ENCODE measurements around the gene HSD11B1L. TPM values are rescaled to one million over a fixed set of nuclear protein-coding genes. Genes with fewer than 3 reads are reported as not detected.

Gene HSD11B1L
- total RNA-seq, 1 experiment from 2014 or later = 2.2 TPM

- no peak for DNase-seq (ENCODE audit: low read depth)
Measured at GRCh38 chr19:5666921-5667610, 13.8 kb upstream of the HSD11B1L start.

- no peak for DNase-seq (ENCODE audit: low read depth)
Measured at GRCh38 chr19:5667751-5668271, 13.0 kb upstream of the HSD11B1L start.

GRCh38 chr19:5669212-5669611, 11.6 kb upstream of the HSD11B1L start:
- no peak for DNase-seq (ENCODE audit: low read depth)

DNA sequence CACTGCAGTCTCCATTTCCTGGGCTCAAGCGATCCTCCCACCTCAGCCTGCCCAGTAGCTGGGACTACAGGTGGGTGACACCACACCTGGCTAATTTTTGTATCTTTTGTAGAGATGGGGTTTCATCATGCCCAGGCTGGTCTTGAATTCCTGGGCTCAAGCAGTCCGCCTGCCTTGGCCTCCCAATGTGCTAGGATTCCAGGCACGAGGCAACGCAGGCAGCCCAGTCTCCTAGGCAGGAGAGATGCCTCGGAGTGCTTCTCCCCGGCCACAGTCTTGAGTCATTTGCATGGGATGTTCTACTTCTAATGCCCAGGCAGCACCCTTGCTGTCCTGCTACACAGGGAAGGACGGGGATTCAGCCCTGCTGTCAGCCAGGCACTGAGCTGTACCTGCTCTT, 9.2 kb upstream of the HSD11B1L start:
- no peak for DNase-seq (ENCODE audit: low read depth)

DNA sequence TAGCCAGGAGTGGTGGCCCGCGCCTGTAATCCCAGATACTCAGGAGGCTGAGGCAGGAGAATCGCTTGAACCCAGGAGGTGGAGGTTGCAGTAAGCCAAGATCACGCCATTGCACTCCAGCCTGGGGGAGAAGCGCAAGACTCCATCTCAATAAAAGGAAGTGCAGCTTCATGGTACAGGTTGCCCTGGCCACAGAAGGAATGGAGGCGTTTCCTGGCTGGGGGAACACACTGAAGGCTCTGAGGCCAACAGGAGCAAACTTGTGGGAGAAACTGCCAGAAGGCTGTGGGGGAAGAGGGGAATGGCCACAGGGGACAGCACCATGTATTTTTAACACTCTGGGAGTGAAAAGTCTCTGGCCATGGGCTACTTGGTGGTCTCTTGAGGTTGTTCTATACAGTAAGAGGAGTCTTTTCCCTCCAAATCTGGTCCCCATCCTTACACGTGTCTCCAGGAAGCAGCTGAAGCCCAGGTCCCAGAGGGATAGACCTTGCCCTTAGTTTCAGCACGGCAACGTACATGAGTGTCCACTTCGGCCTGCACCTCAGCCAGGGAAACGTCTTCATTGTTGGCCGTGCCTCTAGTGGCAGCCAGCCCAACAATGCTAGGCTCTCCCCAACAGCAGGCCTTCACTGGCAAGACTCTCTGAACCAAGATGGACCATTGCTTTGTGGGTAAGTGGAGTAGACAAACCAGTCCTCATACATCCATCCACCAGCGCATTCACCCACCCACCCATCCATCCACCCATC, 7.9 kb upstream of the HSD11B1L start:
- DNase-seq (ENCODE audit: low read depth) = no peak

- no peak for DNase-seq (ENCODE audit: low read depth)
Measured at GRCh38 chr19:5673752-5674151, 7.1 kb upstream of the HSD11B1L start.

GRCh38 chr19:5674714-5675113, 6.1 kb upstream of the HSD11B1L start:
- DNase-seq (ENCODE audit: low read depth) = no peak

DNA sequence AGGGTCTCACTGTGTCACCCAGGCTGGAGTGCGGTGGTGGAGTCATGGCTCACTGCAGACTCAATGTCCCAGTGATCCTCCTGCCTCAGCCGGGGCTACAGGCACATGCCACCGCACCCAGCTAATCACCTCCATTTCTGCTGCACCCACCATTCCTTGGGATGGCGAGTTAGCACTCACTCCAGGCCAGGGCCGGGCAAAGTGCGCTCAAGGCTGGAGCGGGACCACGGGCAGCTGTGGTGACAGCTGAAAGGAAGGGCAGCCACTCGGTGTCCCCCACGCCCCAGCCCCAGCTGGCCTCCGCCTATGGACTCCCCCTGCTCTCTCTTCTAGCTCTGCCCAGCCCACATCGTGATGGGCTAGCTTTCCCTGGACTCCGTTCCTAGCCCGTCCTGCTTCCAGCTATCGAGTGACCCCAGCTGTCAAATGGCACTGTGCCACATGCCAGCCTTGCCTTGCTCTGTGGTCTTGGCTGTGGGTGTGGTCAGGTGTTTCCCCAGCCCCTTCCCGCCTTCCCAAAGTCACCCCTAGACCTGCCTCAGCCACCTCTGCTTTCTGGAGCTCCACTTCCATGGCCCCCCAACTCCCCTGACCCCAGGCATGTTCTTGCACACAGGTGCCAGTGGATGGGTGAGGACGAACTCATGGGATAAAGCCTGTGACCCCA, 4.6 kb upstream of the HSD11B1L start:
- DNase-seq (ENCODE audit: low read depth) = no peak

DNA sequence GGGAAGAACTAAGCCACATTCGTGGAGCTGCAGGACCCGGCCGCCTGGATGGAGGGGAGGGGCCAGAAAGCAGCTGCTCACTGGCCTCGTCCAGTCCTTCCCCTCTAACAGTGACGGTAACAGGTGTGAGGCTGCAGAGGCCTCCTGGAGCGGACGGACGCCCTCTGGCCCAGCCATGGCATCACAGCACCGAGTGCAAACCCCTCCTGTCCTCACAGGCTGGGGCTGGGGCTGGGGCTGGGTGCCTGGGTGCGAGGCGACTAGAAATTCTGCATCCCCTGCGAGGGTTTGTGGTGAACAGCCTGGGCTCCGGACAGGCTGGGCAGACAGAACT, 4.1 kb upstream of the HSD11B1L start:
- no peak for DNase-seq (ENCODE audit: low read depth)

GRCh38 chr19:5677136-5677535, 3.7 kb upstream of the HSD11B1L start:
- no peak for DNase-seq (ENCODE audit: low read depth)

DNA sequence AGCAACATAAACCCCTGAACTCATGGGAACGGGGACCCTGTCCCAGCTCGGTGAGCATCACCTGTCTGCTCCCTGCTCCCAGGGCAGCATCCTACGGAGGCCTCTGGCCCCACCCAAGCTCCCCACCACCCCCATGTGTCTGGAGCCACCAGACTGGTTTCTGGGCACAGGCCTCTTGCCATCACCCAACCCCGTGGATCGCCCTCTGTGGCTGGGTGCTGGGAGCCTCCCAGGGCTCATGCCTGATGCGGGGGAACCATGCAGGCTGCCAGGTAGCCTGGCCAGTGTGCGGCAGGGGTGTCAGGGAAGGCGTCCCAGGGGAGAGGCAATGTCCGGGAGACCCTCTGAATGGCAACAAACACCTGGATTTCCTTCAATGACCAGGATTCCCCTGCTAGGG, 3.2 kb upstream of the HSD11B1L start:
- no peak for DNase-seq (ENCODE audit: low read depth)

DNA sequence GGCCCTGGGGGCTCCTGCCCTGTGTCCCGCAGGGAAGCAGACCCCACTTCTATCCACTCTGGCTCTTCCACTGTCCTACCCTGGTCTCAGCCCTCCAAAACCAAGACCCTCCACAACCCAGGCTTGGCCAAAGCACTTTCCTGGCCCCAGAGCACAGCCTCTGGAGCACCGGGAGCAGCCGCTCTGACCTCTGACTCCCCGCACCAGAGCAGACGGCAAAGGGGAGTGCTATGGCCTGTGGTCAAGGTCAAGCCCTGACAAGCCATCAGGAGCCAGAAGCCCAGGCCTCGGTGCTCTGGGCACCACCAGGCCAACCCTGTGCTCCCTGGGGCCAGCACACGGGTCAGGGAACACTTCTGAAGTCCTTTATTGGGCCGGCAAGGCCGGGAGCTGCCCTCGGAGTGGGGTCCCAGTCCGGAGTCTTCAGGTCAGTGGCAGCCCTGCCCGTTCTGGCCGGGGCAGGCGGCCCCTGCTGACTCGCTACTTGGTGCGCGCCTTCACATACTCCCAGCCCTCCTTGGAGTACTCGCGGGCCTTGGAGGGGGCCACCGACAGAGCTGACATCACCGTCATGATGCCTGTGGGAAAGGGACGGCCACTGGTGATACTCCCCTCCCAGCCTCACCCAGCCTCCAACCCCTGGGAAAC, 2.6 kb upstream of the HSD11B1L start:
- no peak for DNase-seq (ENCODE audit: low read depth)

GRCh38 chr19:5679289-5680083, 1.3 kb upstream of the HSD11B1L start:
- no peak for DNase-seq (ENCODE audit: low read depth)

- DNase-seq (ENCODE audit: low read depth) = no peak
Measured at GRCh38 chr19:5680084-5680436, 767 bp upstream of the HSD11B1L start.

GRCh38 chr19:5681391-5682106, 722 bp downstream of the HSD11B1L start:
- no peak for DNase-seq (ENCODE audit: low read depth)

- no peak for DNase-seq (ENCODE audit: low read depth)
Measured at GRCh38 chr19:5682107-5682482, 1.3 kb downstream of the HSD11B1L start.

GRCh38 chr19:5683177-5683886, 2.5 kb downstream of the HSD11B1L start:
- no peak for DNase-seq (ENCODE audit: low read depth)

GRCh38 chr19:5684694-5685430, 4.0 kb downstream of the HSD11B1L start:
- DNase-seq (ENCODE audit: low read depth) = no peak

- no peak for DNase-seq (ENCODE audit: low read depth)
Measured at GRCh38 chr19:5686326-5686646, 5.5 kb downstream of the HSD11B1L start.

Measured in Daoy (cell line).